GM03348 (cell line): ENCODE measurements around the gene DQX1.
A peak's percentile ranks its signal among the peaks of the same experiment; 100 is the strongest.

Experiments used
- DNase-seq: peaks from one replicate; pipeline ENCODE4 v3.0.0; 2012; ENCODE audit warnings: low spot score

The DQX1 gene

DNA sequence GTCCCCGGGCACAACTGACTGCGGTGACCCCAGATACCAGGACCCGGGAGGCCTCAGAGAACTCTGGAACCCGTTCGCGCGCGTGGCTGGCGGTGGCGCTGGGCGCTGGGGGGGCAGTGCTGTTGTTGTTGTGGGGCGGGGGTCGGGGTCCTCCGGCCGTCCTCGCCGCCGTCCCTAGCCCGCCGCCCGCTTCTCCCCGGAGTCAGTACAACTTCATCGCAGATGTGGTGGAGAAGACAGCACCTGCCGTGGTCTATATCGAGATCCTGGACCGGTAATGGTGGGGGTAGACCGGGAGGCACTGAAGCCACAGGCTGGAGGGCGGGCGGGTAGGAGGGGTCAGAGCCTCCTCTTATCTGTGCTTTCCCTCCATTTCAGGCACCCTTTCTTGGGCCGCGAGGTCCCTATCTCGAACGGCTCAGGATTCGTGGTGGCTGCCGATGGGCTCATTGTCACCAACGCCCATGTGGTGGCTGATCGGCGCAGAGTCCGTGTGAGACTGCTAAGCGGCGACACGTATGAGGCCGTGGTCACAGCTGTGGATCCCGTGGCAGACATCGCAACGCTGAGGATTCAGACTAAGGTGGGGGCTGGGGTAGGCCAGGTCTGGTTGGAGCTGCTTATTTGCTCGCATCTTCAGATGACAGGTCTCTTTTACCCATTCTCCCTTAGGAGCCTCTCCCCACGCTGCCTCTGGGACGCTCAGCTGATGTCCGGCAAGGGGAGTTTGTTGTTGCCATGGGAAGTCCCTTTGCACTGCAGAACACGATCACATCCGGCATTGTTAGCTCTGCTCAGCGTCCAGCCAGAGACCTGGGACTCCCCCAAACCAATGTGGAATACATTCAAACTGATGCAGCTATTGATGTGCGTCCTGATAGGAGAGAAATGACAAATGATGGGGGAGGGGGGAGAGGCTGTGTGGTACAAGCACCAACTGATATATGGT is 4.5 kb upstream of the DQX1 start:
- DNase-seq: peak; percentile 68

DNA sequence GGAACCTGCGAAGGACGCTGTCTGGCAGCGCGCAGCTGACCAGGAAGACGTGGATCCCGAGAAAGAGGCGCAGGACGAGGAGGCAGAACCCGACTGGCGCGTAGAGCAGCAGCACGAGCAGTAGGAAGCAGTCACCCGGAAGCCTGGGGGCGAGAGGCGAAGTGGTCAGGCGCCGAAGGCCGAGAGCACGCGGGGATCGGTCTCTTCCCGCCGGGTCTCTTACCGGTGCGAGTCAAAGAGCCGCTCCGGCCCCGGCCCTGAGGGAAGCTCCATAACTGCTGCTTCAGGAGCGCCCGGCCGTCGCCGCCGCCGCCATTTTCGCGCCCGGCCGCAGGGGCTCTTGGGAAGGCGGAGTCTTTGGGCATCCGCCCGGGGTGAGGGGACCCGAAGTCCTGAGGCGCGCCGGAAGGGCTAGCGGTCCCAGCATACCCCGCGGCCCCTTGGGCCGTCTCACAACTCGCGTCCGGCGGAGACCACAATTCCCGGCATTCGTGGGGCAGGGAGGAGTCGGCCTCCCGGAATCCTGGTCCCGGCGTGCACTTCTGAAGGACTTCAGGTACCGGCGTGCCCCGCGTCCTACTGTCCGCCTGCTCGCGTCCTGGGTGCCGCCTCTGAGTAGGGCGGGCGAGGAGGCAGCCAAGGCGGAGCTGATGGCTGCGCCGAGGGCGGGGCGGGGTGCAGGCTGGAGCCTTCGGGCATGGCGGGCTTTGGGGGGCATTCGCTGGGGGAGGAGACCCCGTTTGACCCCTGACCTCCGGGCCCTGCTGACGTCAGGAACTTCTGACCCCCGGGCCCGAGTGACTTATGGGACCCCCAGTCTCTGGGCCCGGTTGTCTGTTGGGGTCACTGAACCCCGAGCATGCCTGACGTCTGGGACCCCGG is 3.6 kb upstream of the DQX1 start, which contains the start of the genes AUP1 and HTRA2:
Gene AUP1 (minus strand): TSS at position 350 of the 882 bp plus-strand sequence. CDS start 77 bp downstream, at position 273.
Gene HTRA2 (plus strand): TSS at position 577 of the 882 bp plus-strand sequence. CDS start 74 bp downstream, at position 651.
- peak; percentile 99 for DNase-seq

DNA sequence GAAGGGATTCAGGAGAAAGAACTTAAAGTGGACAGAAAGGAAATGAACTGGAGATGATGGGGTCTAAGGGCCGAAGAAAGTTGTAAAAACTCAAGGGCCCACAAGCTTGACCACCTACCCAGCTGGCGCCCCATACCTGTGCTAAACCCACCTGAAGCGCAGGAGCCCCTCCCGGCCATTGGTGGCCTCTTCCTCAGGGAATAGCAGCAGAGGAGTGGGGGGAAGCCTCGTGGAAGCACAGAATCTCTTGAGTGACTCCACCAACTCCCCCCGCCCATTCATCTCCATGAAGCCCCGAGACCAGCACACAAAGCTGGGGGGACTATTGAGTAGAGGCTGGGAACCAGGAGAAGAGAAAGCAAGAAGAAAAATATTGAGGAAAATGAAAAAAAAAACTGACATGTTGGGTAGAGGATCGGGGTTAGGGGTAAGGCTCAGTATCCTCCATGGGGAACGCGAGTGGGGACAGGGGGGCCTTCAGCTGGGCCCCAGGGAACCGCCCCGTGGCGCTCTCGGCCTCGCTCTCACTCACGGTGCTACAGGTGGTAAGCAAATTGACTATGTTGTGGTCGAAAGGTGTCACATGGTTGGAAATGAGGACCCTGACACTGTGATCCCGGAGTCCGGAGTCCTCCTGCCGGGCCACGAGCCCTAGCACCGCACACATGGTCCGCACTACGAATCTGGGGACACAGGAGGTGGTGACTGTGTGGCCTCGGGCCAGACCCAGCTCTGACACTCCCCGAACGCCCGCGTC is 2.7 kb upstream of the DQX1 start:
- no peak for DNase-seq

DNA sequence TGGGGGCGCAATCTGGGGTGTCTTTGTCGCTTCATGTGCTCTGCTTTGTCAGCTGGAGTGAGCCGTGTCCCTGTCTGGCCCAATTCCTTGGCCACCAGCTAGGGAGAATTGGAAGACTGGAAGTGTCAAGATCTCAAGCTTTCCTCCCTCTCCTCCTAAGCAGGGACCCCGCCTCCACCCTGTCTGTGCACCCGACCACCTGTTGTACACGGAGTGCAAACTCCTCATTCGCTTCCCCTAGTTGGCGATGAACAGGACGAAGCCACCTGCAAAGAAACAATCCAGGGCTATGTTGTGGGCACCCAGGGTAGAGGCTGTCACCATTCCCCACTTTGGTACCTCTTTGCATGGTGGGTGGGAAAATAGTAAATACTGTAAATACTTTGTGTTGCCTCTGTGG is 1.7 kb upstream of the DQX1 start:
- no peak for DNase-seq

DNA sequence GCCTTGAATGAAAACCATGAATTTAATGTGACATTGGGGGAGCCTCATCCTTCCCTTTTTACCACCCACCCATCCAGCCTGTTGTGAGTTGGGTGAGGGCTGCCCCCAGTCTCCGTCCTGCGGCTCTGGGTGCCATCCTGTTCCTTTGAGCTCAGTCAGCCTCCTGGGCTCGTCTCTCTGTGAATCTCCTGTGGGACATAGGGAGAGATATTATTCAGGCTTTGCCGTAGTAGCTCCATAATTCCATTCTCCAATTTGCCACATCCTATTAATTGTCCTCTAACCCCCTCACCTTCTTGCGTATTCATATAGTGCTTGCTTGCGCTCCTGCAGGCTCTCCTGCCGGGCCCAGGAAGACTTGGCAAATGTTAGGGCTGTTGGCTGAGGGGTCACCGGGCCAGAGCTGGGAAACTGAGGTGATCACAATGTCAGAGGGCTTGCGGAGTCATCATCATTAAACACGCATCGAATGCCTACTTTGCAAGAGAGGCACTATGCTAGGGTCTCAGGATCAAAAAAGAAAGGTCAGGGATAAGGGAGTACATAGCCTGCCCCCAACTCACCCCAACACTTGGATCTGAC is 709 bp upstream of the DQX1 start:
- no peak for DNase-seq

DNA sequence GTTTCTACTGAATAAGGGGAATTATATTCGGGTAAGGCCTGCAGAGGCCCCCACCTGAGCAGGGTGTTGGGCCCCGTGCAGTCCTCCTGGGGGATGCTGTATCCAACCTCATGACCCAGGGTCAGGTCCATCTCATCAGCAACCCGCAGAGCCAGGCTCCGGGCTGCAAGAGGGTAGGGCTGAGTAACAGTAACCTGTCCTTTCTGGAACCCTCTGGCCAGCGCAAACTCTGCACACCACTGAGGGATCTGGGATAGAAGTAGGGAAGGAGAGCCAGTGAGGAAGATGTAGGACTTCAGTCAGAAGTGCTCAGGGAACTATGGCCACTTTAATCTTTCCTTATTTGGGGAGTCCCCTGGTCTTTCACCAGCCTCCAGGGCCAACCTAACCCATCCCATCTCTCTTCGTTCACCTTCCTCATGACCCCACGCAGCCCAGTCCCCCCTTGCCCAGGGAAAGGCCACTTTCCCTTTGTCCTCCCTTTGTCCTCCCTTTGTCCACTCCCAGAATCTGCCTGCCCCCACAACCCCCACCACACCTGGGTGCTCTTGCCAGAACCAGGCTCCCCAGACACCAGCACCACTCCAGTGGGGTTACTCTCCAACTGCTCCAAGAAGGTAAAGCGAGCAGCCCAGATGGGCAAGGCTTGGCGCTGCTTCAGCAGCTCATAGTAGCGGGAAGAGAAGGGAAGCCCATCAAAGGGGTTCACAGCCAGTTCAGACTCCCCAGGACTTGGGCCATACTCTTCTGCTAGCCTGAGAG is 895 bp downstream of the DQX1 start:
- no peak for DNase-seq

DNA sequence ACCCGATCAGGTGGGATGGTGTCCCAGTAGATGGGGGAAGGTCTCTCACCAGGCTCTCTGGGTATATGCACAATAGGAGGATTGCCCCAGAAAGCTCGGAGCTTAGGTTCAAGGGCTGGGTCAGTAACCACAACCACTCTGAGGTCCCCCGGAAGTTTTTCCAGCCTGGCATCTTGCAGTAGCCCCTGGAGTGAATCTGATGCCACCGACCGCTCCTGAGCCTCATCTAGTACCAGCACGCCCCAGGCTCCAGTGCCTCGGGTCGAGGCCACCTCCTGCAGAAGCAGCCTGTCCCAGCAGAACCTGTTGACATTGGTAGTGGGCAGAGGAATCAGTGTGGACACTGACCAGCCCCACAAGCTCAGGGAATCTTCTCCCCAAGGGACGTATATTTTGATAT is 2.0 kb downstream of the DQX1 start:
- no peak for DNase-seq

DNA sequence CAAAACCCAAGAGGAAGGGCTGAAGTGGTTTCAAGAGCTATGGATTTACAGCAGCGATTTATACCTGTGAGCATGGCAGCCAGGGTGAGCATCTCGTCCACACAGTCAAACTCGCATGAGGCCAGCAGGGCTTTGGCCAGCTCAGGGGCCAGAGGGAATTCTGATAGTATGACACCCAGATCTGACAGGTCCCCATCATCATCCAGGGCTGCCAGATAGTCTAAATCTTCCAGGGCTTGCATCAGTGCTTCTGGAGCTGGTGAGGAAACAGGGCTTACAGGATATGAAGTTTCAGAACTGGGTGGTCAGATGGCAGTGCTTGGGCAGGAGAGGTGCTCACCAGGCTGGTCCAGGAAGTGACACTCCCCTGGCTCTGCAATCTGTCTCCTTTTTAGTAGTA is 3.5 kb downstream of the DQX1 start:
- DNase-seq: no peak

DNA sequence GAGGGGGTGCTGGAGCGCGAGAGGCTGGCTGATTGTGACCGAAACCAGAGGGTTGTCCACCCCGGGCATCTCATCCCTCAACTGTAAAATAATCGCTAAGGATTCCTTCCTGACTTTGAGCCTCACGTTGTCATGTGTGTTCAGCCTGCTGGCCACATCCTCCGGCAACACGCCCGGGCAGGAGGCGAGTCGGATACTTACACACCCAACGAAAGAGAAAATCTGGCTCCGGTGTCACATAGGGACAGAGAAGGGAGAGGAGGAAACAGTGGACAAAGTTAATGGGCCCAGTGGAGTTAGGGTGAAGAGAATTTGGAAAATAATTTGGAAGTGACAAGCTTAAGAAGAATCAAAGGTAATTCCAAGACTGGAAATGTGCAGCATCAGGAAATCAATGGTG is 9.4 kb downstream of the DQX1 start:
- no peak for DNase-seq

DNA sequence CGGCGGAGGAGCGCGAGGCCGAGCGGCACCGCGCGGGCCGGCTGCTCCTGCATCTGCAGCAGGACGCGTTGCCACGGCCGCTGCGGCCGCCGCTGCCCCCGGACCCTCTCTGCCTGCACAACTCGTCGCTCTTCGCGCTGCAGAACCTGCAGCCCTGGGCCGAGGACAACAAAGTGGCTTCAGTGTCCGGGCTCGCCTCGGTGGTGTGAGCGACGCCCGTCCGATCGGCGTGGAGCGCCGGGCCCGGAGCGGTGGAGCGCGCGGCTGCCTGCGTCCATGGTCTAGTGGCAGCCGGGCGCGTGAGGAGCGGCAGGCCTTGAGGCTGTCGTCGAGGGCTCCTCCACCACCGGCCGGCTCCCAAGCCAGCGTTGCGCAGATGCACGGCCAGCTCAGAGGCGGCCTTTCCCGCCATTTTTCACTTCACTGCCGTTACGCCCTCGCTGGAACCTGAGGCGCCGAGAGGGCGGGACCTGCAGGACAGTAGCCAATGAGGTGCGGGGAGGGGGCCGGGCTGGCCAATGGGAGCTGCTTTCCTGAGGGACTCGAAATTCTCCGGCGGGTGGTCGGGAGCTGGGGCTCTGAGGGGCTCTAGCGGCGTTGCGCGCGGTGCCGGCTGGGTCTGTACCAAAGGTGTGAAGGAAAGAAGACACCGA is 9.9 kb downstream of the DQX1 start:
- DNase-seq: peak; percentile 86

DNA sequence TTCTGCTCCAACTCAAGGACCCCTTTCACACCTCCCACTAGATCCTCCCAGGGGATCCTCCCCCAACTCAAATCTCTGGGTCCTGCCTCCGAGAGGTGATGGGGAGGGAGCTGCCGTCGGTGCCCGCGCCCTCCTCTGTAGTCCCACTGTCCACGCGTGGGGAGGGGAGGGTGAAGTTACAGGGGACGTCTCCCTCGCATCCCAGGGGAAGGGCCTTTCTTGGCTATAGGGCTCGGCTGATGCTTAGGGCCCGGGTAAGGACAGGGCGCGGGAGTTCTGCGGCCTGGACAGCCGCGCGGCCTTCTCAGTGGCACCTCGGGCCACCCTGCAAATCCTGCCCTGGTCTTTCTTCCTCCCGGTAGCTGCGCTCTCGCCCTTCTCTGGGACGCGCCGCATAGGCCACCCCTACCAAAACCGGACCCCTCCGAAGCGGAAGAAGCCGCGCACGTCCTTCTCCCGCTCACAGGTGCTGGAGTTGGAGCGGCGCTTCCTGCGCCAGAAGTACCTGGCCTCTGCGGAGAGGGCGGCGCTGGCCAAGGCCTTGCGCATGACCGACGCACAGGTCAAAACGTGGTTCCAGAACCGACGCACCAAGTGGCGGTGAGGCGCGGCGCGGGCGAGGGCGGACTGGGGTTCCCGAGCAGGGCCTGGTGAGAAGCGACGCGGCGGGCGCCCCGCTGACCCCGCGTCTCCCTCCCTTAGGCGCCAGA is 10.6 kb downstream of the DQX1 start:
- no peak for DNase-seq

DNA sequence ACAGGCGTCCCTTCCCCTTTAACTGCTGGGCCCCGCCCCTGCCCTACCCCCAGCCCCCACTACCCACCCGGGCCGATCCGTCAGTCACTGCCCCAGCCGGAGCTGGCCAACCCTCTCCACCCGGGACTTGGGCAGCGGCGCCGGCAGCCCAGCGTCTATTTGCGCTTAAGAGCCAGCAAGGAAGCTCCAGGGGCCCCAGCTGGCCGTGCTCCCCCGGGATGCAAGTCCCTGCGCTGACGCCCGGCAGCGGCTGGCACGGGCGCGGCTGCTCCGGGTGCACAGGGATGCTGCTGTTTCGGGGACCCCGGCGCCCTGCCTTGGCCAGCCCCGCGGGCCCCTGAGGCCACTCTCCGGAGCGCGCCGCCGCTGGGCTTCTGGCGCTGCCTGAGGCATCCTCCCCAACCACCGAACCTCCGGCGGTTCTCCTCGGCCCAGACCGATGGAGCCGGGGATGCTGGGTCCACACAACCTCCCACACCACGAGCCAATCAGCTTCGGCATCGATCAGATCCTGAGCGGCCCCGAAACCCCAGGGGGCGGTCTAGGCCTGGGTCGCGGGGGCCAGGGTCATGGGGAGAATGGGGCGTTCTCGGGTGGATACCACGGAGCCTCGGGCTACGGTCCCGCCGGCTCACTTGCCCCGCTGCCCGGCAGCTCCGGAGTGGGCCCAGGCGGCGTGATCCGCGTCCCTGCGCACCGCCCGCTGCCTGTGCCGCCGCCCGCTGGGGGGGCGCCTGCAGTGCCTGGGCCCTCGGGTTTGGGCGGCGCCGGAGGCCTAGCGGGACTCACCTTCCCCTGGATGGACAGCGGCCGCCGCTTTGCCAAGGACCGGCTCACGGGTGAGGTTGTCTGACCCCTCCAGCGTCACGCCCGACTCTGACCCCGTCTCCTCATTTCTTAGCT is 11.4 kb downstream of the DQX1 start, which contains the start of gene TLX2:
Gene TLX2 (plus strand): TSS at position 83 of the 903 bp plus-strand sequence. CDS start 357 bp downstream, at position 440.
- peak; percentile 23 for DNase-seq

DNA sequence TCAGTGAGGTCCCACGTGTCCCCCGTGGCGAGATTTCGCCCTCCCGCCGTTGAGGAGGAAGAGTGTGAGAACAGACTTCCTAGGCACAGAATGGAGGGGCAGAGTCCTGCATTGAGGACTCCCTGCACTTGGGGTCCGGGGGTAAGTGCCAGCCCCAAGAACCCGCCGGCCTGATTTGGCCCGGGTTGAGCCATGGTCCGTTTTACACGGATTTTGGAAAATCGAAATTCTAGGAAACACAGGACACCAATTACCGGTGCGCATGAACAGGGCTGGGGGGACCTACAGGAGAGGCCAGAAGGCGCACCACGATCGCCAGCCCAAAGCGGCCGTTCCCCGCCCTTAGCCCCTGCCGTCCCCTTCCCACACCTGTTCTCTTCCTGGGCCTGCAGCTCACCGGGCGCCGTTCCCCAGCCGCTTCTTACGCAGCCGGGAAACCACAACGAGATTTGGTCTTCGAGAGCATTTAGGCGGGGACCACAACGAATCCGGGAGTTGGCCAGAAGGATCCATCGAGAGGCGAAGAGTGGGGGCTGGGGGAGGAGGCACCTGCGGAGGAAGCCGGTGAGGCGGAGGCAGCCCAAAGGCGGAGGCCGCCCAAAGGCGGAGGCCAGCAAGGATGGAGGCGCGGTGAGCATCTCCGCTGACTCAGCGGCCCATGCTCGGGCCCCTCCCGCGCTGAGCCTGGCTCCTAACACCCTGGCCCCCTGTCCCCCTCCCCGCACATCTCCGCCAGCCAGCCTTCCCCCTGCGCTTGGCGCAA is 12.2 kb downstream of the DQX1 start:
- peak; percentile 19 for DNase-seq

DNA sequence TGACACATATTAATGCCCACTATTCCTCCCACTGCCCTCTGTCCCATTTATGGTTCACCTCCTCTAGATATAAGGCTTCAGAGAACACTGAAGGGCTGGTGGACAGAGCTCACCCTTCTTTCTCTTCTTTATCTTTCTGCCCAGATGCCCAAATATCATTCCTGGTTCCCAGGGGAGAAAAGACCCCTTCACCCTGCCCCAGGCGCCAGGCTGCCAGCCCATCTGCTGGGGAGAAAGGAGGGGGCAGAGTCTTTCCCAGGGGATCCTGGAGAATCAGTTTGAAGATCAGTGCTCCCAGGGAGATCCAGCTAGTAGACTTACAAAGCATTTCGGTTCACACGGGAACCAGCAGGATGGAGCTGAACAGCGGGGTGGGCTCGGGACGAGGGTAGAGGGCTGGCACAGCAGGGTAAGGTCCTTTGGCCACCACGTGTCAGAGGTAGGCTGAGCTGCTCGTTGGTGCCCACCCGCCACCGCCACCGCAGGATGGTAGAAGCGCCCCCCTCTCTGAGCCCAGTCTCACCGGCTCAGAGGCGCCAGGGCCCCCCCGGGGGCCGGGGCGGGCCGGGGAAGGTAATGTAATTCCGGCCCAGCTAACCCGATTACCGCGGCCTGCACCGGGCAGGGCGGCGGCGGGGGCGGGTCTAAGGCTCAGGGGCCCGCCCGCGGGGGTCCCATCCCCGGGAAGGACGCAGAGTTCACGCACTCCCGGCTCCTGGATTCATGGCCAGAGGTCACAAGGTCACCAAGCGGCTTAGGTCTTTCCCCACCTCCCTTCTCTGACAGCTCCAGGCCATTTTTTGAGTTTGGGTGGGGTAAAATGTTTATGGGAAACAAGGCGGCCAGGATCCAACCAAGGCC is 13.1 kb downstream of the DQX1 start:
- no peak for DNase-seq

DNA sequence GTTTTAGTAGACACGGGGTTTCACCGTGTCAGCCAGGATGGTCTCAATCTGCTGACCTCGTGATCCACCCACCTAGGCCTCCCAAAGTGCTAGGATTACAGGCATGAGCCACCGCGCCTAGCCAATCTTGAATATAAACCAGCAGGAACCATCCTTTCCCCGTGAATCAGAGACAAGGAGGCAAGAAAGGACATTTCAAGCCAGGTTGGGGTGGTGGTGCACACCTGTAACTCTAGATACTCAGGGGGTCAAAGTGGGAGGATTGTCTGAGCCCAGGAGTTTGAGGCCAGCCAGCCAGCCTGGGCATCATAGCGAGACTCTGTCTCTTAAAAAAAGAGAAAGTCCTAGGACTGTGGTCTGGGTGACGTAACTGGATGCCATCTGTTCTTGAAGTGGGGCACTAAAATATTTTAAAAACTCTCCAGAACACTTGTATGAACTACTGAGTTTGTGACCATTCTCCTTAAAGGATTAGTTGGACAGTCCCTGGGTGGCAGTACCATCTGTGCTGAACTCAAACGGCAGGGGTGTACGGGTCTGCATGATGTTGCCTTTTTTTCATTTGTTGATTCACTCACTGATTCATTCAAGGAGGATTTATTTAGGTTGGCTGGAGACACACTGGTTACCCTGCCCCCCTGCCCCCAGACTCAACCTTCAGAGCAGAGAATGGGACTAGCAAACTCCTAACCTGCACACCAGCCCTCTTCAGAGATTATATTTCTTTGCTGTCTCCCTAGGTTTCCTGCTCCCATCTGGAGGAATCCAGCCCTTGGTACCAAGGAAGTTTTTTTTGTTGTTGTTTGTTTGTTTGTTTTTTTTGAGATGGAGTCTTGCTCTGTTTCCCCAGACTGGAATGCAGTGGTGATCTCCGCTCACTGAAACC is 14.7 kb downstream of the DQX1 start:
- DNase-seq: no peak

DNA sequence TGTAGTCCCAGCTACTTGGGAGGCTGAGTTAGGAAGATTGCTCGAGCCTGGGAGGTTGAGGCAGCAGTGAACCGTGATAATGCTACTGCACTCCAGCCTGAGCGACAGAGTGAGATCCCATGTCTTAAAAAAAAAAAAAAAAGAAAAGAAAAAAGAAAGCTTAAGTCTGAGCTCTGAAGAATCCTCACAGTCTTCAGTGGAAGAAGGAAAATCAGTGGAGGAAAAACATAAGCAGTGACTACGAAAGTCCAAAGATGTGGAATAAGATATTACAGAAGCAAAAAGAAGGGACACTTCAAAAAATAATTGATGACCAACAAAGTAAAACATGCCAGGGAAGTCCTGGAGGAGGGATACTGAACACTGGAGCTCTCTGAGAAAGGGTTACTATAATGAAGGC is 15.8 kb downstream of the DQX1 start:
- DNase-seq: no peak
